Lower leg skin (tissue), 4 donors: Measurements from ENCODE around the gene CHST8. TPM values are rescaled to one million over a fixed set of nuclear protein-coding genes. Genes with fewer than 3 reads are reported as not detected.

Experiments
- DNase-seq, 2 donors: peaks; one replicate each; pipeline ENCODE4 v3.0.0-alpha.2; 2019; ENCODE audit warnings: low spot score in 2 of 2
- H3K4me3 ChIP-seq: fragments of 200-600 bp; sonication (generic); 2 replicates; pipeline ENCODE4 v1.5.1; 2017; ENCODE audit warnings: mild to moderate bottlenecking, low read depth; ENCODE audit not compliant: poor library complexity, severe bottlenecking
- CTCF ChIP-seq, 3 donors: fragments of 450-650 bp; IDR thresholded peaks; one replicate each; pipeline ENCODE4 v1.5.1; 2016; ENCODE audit warnings: antibody characterized with exemption in 3 of 3, mild to moderate bottlenecking in 3 of 3, moderate library complexity in 2 of 3
- POLR2A ChIP-seq, 2 donors: fragments of 450-650 bp; IDR thresholded peaks; one replicate each; pipeline ENCODE4 v1.6.1; 2016 to 2017; ENCODE audit warnings: antibody characterized with exemption in 2 of 2, mild to moderate bottlenecking in 1 of 2, moderate library complexity in 1 of 2
- WGBS, 2 donors: methylation state at CpG; one replicate each; pipeline ENCODE4 v1.1.5; 2018; 5-methylcytosine and 5-hydroxymethylcytosine counted together
- intact Hi-C: fragments of 100-400 bp; cut with DNase I; formaldehyde crosslinking; loops from one replicate; pipeline ENCODE4 v1.15.0; 2023; ENCODE audit warnings: low total_unique reads
- total RNA-seq, 4 donors: library from RNA; depleted of rRNA; stranded (reverse); fragments of >200 nt; gene quantifications; one replicate each; pipeline ENCODE4 v1.1.0, GENCODE V29; 2016

The CHST8 gene
- total RNA-seq, 4 donors from 2014 or later, result 0.19 to 1.6 (median 0.37) TPM; not detected in 1

GRCh38 chr19:33749619-33750175 is 127.9 kb downstream of the CHST8 start:
- no peak for DNase-seq
- WGBS, 2 donors, result 72 to 82% methylated on average over 11 to 12 of the region's 12 CpGs
- H3K4me3 ChIP-seq, result no peak overlapping the region
- intact Hi-C loops, result loop anchor here (10.0 kb wide), 1 partner anchor 545 kb away; no protein-coding TSS in a partner anchor
- TF ChIP-seq CTCF (IDR thresholded peaks at IDR 0.05) (no peak), POLR2A (IDR thresholded peaks at IDR 0.05) (no peak)

- no peak for DNase-seq
- 64% methylated on average over 18 of the region's 18 CpGs for WGBS, 2 donors
- TF ChIP-seq CTCF (IDR thresholded peaks at IDR 0.05) (no peak), POLR2A (IDR thresholded peaks at IDR 0.05) (no peak)
- H3K4me3 ChIP-seq, result no peak overlapping the region
- intact Hi-C loops, result loop anchor here (10.0 kb wide), 1 partner anchor 546 kb away; no protein-coding TSS in a partner anchor
Observed at GRCh38 chr19:33750587-33751435, 129.1 kb downstream of the CHST8 start.

- WGBS, 2 donors, result 72 to 86% methylated on average over 5 of the region's 5 CpGs
- no peak overlapping the region for H3K4me3 ChIP-seq
- intact Hi-C loops, result loop anchor here (10.0 kb wide), 1 partner anchor 547 kb away; no protein-coding TSS in a partner anchor
- TF ChIP-seq POLR2A (IDR thresholded peaks at IDR 0.05), result no peak
- TF ChIP-seq CTCF (IDR thresholded peaks at IDR 0.05), result no peak
- no peak for DNase-seq
Observed at GRCh38 chr19:33751436-33751770, 129.7 kb downstream of the CHST8 start.

GRCh38 chr19:33752018-33752800 is 130.5 kb downstream of the CHST8 start:
- WGBS, 2 donors, result 50 to 65% methylated on average over 22 to 24 of the region's 27 CpGs
- DNase-seq, result no peak
- intact Hi-C loops, result loop anchor here (10.0 kb wide), 1 partner anchor 547 kb away; no protein-coding TSS in a partner anchor
- no peak overlapping the region for H3K4me3 ChIP-seq
- no peak for TF ChIP-seq CTCF (IDR thresholded peaks at IDR 0.05)
- no peak for TF ChIP-seq POLR2A (IDR thresholded peaks at IDR 0.05)

- intact Hi-C loops, result loop anchor here (10.0 kb wide), 1 partner anchor 548 kb away; no protein-coding TSS in a partner anchor
Observed at GRCh38 chr19:33752945-33753344, 131.2 kb downstream of the CHST8 start.

More at GRCh38 chr19:33752945-33753344, 131.2 kb downstream of the CHST8 start:
- DNase-seq, result no peak
- 78 to 83% methylated on average over 6 of the region's 6 CpGs for WGBS, 2 donors
- H3K4me3 ChIP-seq, result no peak overlapping the region
- TF ChIP-seq POLR2A (IDR thresholded peaks at IDR 0.05) (no peak), CTCF (IDR thresholded peaks at IDR 0.05) (no peak)
